Measurements from ENCODE around the gene UBE4B. TPM values are rescaled to one million over a fixed set of nuclear protein-coding genes. Genes with fewer than 3 reads are reported as not detected.

Gene UBE4B
- 36.2 TPM for total RNA-seq
- long read RNA-seq, full-length matches to known transcripts = 8 of 27 reads
- long read RNA-seq, partial matches to known transcripts = 14 of 27 reads
- long read RNA-seq, other reads (novel, unspliced or antisense) = 5 of 27 reads

GRCh38 chr1:10032590-10033358, at the start of gene UBE4B:
UBE4B (plus strand) TSS chr1:10032958; CDS start chr1:10033671, 713 bp downstream.
- no peaks in the 10 kb centered on the region for H3K9me3 ChIP-seq
- ATAC-seq = peak; percentile 100
- DNase-seq = peak; percentile 100
- peak within 1 kb of the TSS; percentile 96 for H3K27ac ChIP-seq
- H3K4me1 ChIP-seq = peaks cover 17% of the 10 kb centered on the region
- peaks cover 5% of the 10 kb centered on the region for H3K36me3 ChIP-seq
- peak; percentile 86 for TF ChIP-seq CTCF (IDR thresholded peaks at IDR 0.05)
- intact Hi-C loops (cut with DNase I) = no loop called here
- H3K27me3 ChIP-seq = no peaks in the 10 kb centered on the region
- H3K4me3 ChIP-seq = peak within 1 kb of the TSS; percentile 99

GRCh38 chr1:9984253-9984652, 48.5 kb upstream of the UBE4B start:
- no peak overlapping the region for H3K27ac ChIP-seq
- ATAC-seq (no peak), DNase-seq (no peak)
- no peak overlapping the region for H3K4me3 ChIP-seq
- H3K4me1 ChIP-seq = no peaks in the 10 kb centered on the region
- intact Hi-C loops (cut with DNase I) = no loop called here
- no peaks in the 10 kb centered on the region for H3K27me3 ChIP-seq
- H3K36me3 ChIP-seq = peaks cover 22% of the 10 kb centered on the region
- no peak for TF ChIP-seq CTCF (IDR thresholded peaks at IDR 0.05)
- no peaks in the 10 kb centered on the region for H3K9me3 ChIP-seq

- no peaks in the 10 kb centered on the region for H3K27me3 ChIP-seq
- intact Hi-C loops (cut with DNase I) = no loop called here
- H3K4me3 ChIP-seq = no peak overlapping the region
- no peaks in the 10 kb centered on the region for H3K4me1 ChIP-seq
- no peak for ATAC-seq
- TF ChIP-seq CTCF (IDR thresholded peaks at IDR 0.05) = no peak
- DNase-seq = no peak
- H3K9me3 ChIP-seq = no peaks in the 10 kb centered on the region
- no peak overlapping the region for H3K27ac ChIP-seq
- H3K36me3 ChIP-seq = peaks cover 20% of the 10 kb centered on the region
Observed at GRCh38 chr1:9985001-9985400, 47.8 kb upstream of the UBE4B start.

GRCh38 chr1:9989773-9990172, 43.0 kb upstream of the UBE4B start:
- no peaks in the 10 kb centered on the region for H3K9me3 ChIP-seq
- peaks cover 5% of the 10 kb centered on the region for H3K4me1 ChIP-seq
- H3K27me3 ChIP-seq = no peaks in the 10 kb centered on the region
- DNase-seq (no peak), ATAC-seq (no peak)
- TF ChIP-seq CTCF (IDR thresholded peaks at IDR 0.05) = no peak
- intact Hi-C loops (cut with DNase I) = no loop called here
- no peak overlapping the region for H3K4me3 ChIP-seq
- H3K27ac ChIP-seq = no peak overlapping the region
- no peaks in the 10 kb centered on the region for H3K36me3 ChIP-seq

GRCh38 chr1:9990944-9991343, 41.8 kb upstream of the UBE4B start:
- DNase-seq (no peak), ATAC-seq (peak; percentile 46)
- Histone ChIP-seq H3K36me3 (no peaks in the 10 kb centered on the region), H3K4me3 (no peak overlapping the region), H3K4me1 (peaks cover 5% of the 10 kb centered on the region), H3K9me3 (no peaks in the 10 kb centered on the region), H3K27ac (peak overlapping the region; percentile 31), H3K27me3 (peaks cover 5% of the 10 kb centered on the region)
- TF ChIP-seq CTCF (IDR thresholded peaks at IDR 0.05) = no peak
- intact Hi-C loops (cut with DNase I) = no loop called here
